ENCODE measurements around the gene CHST3.

CHST3 gene

DNA sequence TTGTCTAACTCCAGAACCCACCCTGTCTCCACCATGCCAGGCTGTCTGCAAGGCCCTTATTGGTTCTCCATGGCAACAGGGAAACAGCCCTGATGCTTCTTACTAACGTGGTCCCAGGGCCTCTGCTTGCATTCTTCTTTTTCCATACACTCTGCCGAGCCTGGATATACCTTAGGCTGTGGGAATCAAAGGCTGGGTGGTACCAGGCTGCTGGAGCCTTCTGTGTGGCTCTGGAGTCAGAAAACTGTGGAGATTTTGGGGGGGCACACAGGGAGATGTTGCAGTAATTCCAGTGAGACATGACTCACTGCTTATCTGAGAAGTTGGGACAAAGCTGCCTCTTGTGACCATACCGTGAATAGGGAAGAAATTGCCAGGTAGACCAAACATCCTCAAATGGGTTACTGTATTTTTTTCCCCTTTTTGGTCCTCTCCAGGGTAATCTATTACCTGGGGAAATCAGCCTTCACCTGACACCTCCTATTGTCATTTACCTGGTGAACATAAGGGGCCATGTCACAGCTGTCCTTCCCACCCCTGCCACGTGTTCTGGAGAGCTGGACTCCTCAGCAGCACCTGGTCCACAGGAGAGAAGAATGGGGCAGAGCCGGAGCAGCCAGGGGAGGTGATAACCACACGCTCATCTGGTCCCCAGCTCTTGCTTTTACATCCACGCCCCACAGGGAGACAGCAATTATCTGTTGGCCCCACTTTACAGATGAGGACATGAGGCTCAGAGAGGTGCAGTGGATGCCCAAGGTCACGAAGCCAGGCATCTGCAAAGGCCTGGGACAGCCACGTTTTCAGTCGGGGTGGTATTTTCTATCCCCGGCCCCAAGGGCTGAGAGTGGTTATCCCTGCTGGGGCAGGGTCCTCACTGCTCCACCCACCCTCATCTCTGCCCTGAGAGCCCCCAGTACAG lies 4.6 kb downstream of the CHST3 start:
- peak; percentile 15; the same call in 1 of the 3 replicates for ATAC-seq
- TF ChIP-seq POU6F1 (CRISPR knock-in tag; IDR thresholded peaks at IDR 0.05; ENCODE audit: borderline replicate concordance, low read depth) (no peak), ZNF8 (CRISPR knock-in tag; IDR thresholded peaks at IDR 0.05) (peak; percentile 61)

DNA sequence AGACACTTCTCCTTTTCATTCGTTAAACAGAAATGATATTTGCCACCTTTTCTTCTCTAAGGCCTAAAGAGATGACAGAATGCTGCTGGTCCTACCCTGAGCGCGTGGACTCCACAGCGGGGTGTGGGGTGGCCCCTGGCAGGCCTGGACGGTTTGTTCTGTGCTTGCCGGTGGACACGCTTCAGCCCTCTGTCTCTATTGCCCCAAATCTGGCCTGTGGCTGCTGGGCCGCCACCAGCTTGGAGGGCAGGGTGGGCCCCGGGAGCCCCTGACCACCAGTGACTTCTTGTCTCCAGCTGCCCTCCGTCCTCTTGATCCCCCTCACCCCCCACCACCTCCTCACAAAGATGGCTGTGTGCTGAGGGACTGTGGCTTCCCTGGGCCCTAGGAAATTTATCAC lies 5.7 kb downstream of the CHST3 start:
- TF ChIP-seq RARB (CRISPR knock-in tag; IDR thresholded peaks at IDR 0.05), result no peak
- no peak for TF ChIP-seq PPARA (CRISPR knock-in tag; IDR thresholded peaks at IDR 0.05; ENCODE audit: borderline replicate concordance)
- no peak for TF ChIP-seq ZFP30 (CRISPR knock-in tag; IDR thresholded peaks at IDR 0.05)
- ATAC-seq, result no peak

DNA sequence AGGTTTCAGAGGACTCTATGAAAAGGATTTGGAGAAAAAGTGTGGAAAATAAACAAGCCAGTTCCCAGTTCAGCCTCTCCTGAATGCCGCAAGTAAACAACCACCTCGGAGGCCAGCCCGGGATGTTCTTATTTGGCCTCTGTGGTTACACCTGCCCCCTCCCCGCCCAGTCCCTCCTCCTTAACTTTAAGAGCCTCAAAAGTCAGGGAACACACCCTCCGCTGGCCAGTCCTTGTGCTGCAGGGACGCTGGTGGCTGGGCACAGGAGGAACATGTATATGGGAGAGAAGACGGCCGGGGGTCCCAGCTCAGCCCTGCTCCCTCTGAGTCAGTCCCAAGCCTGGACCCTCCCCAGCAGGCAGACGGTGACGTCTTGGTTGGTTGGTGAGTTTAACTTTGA lies 6.1 kb downstream of the CHST3 start:
- TF ChIP-seq ZC3H10 (CRISPR knock-in tag; IDR thresholded peaks at IDR 0.05) (no peak), SNAI2 (CRISPR knock-in tag; IDR thresholded peaks at IDR 0.05) (no peak), ARNTL (CRISPR knock-in tag; IDR thresholded peaks at IDR 0.05; ENCODE audit: borderline replicate concordance, low read depth) (no peak), BACH2 (CRISPR knock-in tag; IDR thresholded peaks at IDR 0.05; ENCODE audit: borderline replicate concordance) (no peak), ISL1 (CRISPR knock-in tag; IDR thresholded peaks at IDR 0.05) (no peak), ZFP30 (CRISPR knock-in tag; IDR thresholded peaks at IDR 0.05) (no peak), ZNF565 (CRISPR knock-in tag; conservative IDR thresholded peaks at IDR 0.05; ENCODE audit: low read depth) (no peak), CREB5 (CRISPR knock-in tag; IDR thresholded peaks at IDR 0.05; ENCODE audit: low read depth) (no peak), TOX (CRISPR knock-in tag; IDR thresholded peaks at IDR 0.05; ENCODE audit: borderline replicate concordance) (no peak), ZFP3 (CRISPR knock-in tag; IDR thresholded peaks at IDR 0.05) (no peak), PATZ1 (CRISPR knock-in tag; IDR thresholded peaks at IDR 0.05; ENCODE audit: borderline replicate concordance) (no peak), TCF4 (CRISPR knock-in tag; IDR thresholded peaks at IDR 0.05; ENCODE audit: borderline replicate concordance) (no peak), PPARA (CRISPR knock-in tag; IDR thresholded peaks at IDR 0.05; ENCODE audit: borderline replicate concordance) (no peak), CSRNP3 (CRISPR knock-in tag; IDR thresholded peaks at IDR 0.05) (no peak), RARB (CRISPR knock-in tag; IDR thresholded peaks at IDR 0.05) (no peak), ZNF8 (CRISPR knock-in tag; IDR thresholded peaks at IDR 0.05) (no peak)
- TF ChIP-seq, protein P1, sequence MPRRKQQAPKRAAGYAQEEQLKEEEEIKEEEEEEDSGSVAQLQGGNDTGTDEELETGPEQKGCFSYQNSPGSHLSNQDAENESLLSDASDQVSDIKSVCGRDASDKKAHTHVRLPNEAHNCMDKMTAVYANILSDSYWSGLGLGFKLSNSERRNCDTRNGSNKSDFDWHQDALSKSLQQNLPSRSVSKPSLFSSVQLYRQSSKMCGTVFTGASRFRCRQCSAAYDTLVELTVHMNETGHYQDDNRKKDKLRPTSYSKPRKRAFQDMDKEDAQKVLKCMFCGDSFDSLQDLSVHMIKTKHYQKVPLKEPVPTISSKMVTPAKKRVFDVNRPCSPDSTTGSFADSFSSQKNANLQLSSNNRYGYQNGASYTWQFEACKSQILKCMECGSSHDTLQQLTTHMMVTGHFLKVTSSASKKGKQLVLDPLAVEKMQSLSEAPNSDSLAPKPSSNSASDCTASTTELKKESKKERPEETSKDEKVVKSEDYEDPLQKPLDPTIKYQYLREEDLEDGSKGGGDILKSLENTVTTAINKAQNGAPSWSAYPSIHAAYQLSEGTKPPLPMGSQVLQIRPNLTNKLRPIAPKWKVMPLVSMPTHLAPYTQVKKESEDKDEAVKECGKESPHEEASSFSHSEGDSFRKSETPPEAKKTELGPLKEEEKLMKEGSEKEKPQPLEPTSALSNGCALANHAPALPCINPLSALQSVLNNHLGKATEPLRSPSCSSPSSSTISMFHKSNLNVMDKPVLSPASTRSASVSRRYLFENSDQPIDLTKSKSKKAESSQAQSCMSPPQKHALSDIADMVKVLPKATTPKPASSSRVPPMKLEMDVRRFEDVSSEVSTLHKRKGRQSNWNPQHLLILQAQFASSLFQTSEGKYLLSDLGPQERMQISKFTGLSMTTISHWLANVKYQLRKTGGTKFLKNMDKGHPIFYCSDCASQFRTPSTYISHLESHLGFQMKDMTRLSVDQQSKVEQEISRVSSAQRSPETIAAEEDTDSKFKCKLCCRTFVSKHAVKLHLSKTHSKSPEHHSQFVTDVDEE (CRISPR knock-in tag; IDR thresholded peaks at IDR 0.05), result no peak
- ATAC-seq, result 0 out of 3 replicates have a peak, but pooled peaks have one; percentile 25

Data from SK-N-SH treated with all-trans-retinoic acid at 6 μM for 48 hours (cell line).